Calu3 (cell line): Measurements from ENCODE around the gene HEXD. TPM values are rescaled to one million over a fixed set of nuclear protein-coding genes. Genes with fewer than 3 reads are reported as not detected.
A peak's percentile ranks its signal among the peaks of the same experiment; 100 is the strongest.

ENCODE experiments used
- BruUV-seq: library from RNA; stranded (reverse); fragments of 400-500 nt; replicated peaks from 2 replicates; lab custom pipeline; 2021; lab: Mats Ljungman, UMichigan
- CTCF ChIA-PET: fragments of 300-600 bp; sonication (Branson Sonifier 250); formaldehyde crosslinking; loops from one replicate; lab custom pipeline; 2022; ENCODE audit warnings: antibody characterized with exemption; lab: Charles Lee
- DNase-seq: peaks from one replicate; pipeline ENCODE4 v3.0.0; 2022
- H3K27ac Mint-ChIP-seq: one replicate; pipeline ENCODE4 v1.8.0; 2022; ENCODE audit warnings: mixed read lengths; ENCODE audit not compliant: unreplicated experiment
- H3K27me3 Mint-ChIP-seq: one replicate; pipeline ENCODE4 v1.8.0; 2022; ENCODE audit warnings: mixed read lengths; ENCODE audit not compliant: unreplicated experiment
- H3K36me3 Mint-ChIP-seq: one replicate; pipeline ENCODE4 v1.8.0; 2022; ENCODE audit warnings: mild to moderate bottlenecking, moderate library complexity, mixed read lengths; ENCODE audit not compliant: insufficient read depth, unreplicated experiment
- H3K4me1 Mint-ChIP-seq: one replicate; pipeline ENCODE4 v1.8.0; 2022; ENCODE audit warnings: mild to moderate bottlenecking, low read depth, mixed read lengths; ENCODE audit not compliant: unreplicated experiment
- H3K4me3 Mint-ChIP-seq: one replicate; pipeline ENCODE4 v1.8.0; 2022; ENCODE audit warnings: mild to moderate bottlenecking, low read depth, moderate library complexity, mixed read lengths; ENCODE audit not compliant: unreplicated experiment
- H3K9me3 Mint-ChIP-seq: one replicate; pipeline ENCODE4 v1.8.0; 2022; ENCODE audit warnings: low read depth, mixed read lengths; ENCODE audit not compliant: unreplicated experiment
- intact Hi-C: fragments of 100-400 bp; cut with micrococcal nuclease; formaldehyde crosslinking; loops from one replicate; pipeline ENCODE4 v1.10.0; 2022; ENCODE audit not compliant: unreplicated experiment
- total RNA-seq: library from RNA; stranded (reverse); gene quantifications from 2 replicates; pipeline ENCODE4 v1.2.3, GENCODE V29; 2022
- TF ChIP-seq, protein P1 (sequence below): fragments of 200-600 bp; IDR thresholded peaks from one replicate; pipeline ENCODE4 v1.8.0; 2022; ENCODE audit warnings: antibody characterized with exemption; ENCODE audit not compliant: unreplicated experiment

Gene HEXD
- total RNA-seq, 1 experiment from 2014 or later, result 30.7 TPM

DNA sequence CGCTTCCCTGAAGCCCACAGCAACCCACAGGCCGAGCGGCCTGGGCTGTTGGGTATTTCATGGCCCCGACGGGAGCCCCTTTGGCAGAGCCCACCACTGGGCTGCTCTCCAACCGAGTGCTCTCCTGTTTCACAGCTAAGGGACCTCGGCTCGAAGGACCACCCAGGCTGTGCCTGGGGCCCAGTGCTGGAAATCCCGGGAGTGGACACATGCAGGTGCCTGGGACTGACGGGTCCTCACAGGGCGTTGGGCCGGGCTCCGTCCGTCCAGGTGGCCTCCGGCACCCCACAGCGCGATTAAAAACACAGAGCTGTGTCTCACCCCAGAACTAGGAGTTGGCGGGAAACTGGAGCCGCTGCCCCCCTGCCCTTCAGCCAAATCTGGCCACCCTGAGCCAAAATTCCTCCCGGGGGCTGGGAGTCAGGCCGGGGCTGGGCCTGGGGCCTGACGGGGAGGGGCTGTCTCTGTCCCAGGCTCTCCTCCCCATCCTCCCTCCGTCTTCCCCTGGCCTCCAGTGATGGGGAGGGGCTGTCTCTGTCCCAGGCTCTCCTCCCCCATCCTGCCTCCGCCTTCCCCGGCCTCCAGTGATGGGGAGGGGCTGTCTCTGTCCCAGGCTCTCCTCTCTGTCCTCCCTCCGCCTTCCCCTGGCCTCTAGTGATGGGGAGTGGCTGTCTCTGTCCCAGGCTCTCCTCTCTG, 32.4 kb upstream of the HEXD start:
- Mint-ChIP-seq H3K4me1 (peaks cover 17% of the 10 kb centered on the region), H3K4me3 (no peak overlapping the region), H3K36me3 (peaks cover 5% of the 10 kb centered on the region), H3K9me3 (no peaks in the 10 kb centered on the region), H3K27me3 (peaks cover 44% of the 10 kb centered on the region), H3K27ac (no peak overlapping the region)
- BruUV-seq, result no TSS peak
- DNase-seq, result no peak
- TF ChIP-seq, protein P1, sequence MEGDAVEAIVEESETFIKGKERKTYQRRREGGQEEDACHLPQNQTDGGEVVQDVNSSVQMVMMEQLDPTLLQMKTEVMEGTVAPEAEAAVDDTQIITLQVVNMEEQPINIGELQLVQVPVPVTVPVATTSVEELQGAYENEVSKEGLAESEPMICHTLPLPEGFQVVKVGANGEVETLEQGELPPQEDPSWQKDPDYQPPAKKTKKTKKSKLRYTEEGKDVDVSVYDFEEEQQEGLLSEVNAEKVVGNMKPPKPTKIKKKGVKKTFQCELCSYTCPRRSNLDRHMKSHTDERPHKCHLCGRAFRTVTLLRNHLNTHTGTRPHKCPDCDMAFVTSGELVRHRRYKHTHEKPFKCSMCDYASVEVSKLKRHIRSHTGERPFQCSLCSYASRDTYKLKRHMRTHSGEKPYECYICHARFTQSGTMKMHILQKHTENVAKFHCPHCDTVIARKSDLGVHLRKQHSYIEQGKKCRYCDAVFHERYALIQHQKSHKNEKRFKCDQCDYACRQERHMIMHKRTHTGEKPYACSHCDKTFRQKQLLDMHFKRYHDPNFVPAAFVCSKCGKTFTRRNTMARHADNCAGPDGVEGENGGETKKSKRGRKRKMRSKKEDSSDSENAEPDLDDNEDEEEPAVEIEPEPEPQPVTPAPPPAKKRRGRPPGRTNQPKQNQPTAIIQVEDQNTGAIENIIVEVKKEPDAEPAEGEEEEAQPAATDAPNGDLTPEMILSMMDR, result no peak
- CTCF ChIA-PET, result no interaction called here
- intact Hi-C loops, result no loop called here

DNA sequence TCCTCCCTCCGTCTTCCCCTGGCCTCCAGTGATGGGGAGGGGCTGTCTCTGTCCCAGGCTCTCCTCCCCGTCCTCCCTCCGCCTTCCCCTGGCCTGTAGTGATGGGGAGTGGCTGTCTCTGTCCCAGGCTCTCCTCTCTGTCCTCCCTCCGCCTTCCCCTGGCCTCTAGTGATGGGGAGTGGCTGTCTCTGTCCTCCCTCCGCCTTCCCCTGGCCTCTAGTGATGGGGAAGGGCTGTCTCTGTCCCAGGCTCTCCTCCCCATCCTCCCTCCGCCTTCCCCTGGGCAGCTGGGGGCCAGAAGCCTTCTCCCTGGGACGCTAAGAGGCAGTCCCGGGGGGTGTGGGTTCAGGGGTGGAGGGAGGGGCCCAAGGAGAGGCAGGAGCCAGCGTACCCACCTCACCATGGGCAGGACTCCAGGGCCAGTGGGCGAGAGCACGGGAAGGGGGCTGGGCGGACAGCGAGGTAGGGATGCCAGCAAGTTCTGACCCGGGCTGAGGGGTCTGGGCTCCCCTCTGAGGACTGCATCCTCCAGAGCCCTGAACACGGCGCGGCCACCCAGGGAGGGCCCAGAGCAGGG, 31.8 kb upstream of the HEXD start:
- no peak for DNase-seq
- CTCF ChIA-PET, result no interaction called here
- BruUV-seq, result no TSS peak
- Mint-ChIP-seq H3K27me3 (peaks cover 38% of the 10 kb centered on the region), H3K27ac (no peak overlapping the region), H3K36me3 (peaks cover 5% of the 10 kb centered on the region), H3K4me1 (peaks cover 15% of the 10 kb centered on the region), H3K4me3 (no peak overlapping the region), H3K9me3 (no peaks in the 10 kb centered on the region)
- intact Hi-C loops, result no loop called here
- TF ChIP-seq, protein P1, result no peak

DNA sequence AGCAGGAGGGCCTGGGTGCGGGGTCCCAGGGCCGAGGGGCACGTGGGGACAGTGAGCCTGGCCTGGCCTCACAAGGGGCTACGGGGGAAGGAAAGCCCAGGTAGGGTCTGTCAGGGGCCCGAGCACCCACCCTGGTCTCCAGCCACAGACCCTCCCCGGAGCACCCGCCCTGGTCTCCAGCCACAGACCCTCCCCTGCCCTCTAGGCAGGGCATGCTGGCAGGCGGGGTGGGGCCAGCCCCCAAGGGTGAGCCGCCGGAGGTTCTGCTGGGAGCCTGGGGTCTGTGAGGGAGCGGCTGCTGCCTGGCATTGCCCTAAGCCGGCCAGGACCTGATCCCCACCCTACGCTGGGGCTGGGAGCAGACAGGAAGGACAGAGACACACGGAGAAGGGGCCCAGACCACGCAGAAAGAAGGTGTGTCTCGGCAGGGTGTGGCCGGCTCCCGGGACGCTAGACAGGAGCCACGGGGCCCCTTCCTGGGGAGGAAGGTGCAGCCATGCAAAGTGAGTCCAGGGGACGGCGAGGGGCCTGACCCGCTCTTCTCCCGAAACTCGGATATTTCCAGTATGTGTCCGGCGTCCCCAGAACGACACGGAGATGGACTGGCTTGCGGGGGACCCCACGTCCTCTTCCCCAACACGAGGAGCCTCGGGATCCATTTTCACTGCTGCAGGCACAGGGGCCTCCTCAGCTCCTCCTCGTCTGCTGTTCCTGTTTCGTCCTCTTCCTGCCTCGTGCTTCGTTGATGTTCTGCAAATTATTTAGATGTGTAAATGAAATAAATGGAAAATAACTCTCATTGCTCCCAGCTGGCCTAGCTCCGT, 31.1 kb upstream of the HEXD start:
- BruUV-seq, result no TSS peak
- H3K36me3 Mint-ChIP-seq, result peaks cover 5% of the 10 kb centered on the region

DNA sequence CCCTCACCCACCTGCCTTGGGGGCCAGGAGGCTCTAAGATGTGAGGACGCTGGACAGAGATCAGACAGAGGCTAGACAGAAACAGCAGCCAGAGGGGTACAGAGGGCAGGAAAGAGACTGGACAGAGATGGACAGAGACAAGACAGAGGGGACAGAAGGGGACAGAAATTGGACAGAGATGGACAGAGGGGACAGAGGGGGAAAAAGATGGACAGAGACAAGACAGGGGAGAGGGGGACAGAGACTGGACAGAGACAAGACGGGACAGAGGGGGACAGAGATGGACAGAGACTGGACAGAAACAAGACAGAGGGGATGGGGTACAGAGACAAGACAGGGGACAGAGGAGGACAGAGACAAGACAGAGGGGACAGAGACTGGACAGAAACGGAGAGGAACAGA, 30.4 kb upstream of the HEXD start:
- CTCF ChIA-PET, result no interaction called here
- BruUV-seq, result no TSS peak
- H3K36me3 Mint-ChIP-seq, result peaks cover 9% of the 10 kb centered on the region
- H3K4me3 Mint-ChIP-seq, result no peak overlapping the region
- intact Hi-C loops, result no loop called here
- no peak for DNase-seq
- H3K27ac Mint-ChIP-seq, result peak overlapping the region; percentile 7
- peaks cover 11% of the 10 kb centered on the region for H3K4me1 Mint-ChIP-seq
- TF ChIP-seq, protein P1, result no peak
- no peaks in the 10 kb centered on the region for H3K9me3 Mint-ChIP-seq
- peaks cover 32% of the 10 kb centered on the region for H3K27me3 Mint-ChIP-seq

More for the DNA sequence above, 31.1 kb upstream of the HEXD start:
- H3K9me3 Mint-ChIP-seq, result no peaks in the 10 kb centered on the region
- intact Hi-C loops, result no loop called here
- CTCF ChIA-PET, result no interaction called here
- H3K4me1 Mint-ChIP-seq, result peaks cover 11% of the 10 kb centered on the region
- H3K27ac Mint-ChIP-seq, result peak overlapping the region; percentile 7
- H3K4me3 Mint-ChIP-seq, result no peak overlapping the region
- peaks cover 32% of the 10 kb centered on the region for H3K27me3 Mint-ChIP-seq
- no peak for DNase-seq
- TF ChIP-seq, protein P1, result no peak
